Keratinocyte (primary cell): ENCODE measurements around the gene CPAMD8.

ENCODE experiments used
- CTCF ChIP-seq, 3 experiments: IDR thresholded peaks in 1 of 3; conservative IDR thresholded peaks in 1 of 3; optimal IDR thresholded peaks in 1 of 3; 2 replicates in 2 of 3; 3 replicates in 1 of 3; pipeline versions ENCODE3 to v1.5.1; 2011; ENCODE audit warnings: low read length in 3 of 3, mild to moderate bottlenecking in 3 of 3, moderate library complexity in 2 of 3, control low read depth in 1 of 3, inconsistent platforms in 1 of 3; ENCODE audit not compliant: insufficient read depth in 2 of 3; ENCODE audit errors: extremely low read depth in 1 of 3
- EZH2 ChIP-seq: IDR thresholded peaks from one replicate; pipeline ENCODE4 v1.6.1; 2012; ENCODE audit warnings: inconsistent platforms, mild to moderate bottlenecking, low read length, moderate library complexity

GRCh38 chr19:16912780-16913179 is 113.8 kb downstream of the CPAMD8 start:
- no peak for TF ChIP-seq CTCF (optimal IDR thresholded peaks at IDR 0.05 in 1 of 3, IDR thresholded peaks at IDR 0.05 in 1 of 3, conservative IDR thresholded peaks at IDR 0.05 in 1 of 3; ENCODE audit: extremely low read depth in 1 of 3, insufficient read depth in 2 of 3, low read length in 3 of 3)
- no peak for TF ChIP-seq EZH2
